ENCODE measurements around the gene ZBTB21. TPM values are rescaled to one million over a fixed set of nuclear protein-coding genes. Genes with fewer than 3 reads are reported as not detected.

The ZBTB21 gene
- total and polyA plus RNA-seq, 2 of the 4 experiments (the other 2 are of a cell fraction) = 6.8 to 12.0 TPM

DNA sequence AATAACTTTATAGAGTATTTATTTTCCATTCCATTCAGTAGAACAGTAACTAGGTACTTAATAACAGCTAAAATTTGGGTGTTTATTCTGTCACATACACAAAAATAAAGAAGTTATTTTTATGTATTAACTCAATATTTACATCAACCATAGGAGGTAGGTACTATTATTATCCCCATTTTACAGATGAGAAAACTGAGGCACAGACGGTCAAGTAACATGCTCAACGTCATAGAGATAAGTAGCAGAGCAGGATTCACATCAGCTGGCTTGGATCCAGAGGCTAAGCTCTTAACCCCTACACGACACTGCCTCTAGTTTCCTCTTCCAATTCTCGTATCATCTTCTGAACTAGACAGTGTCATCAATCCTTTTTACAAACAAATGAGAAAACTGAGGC is 9.3 kb downstream of the ZBTB21 start:
- Histone ChIP-seq H2AFZ (replicated peaks; ENCODE audit: low read length, poor library complexity) (no peak overlapping the region), H3K27ac (ENCODE audit: insufficient read depth, low read length) (no peak overlapping the region), H3K4me1 (ENCODE audit: control insufficient read depth, insufficient read depth, low read length) (peaks cover 15% of the 10 kb centered on the region), H4K8ac (ENCODE audit: low read depth in 2 of 2, low read length in 2 of 2) (no peak overlapping the region; a peak in 1 of 4 replicates), H3K18ac (ENCODE audit: low read depth, low read length) (peak overlapping the region; percentile 4; the same call in 1 of the 2 replicates), H2AK5ac (ENCODE audit: low read depth, low read length) (peak overlapping the region; percentile 1; the same call in 1 of the 2 replicates), H2BK15ac (ENCODE audit: low read depth, low read length) (0 out of 3 replicates have a peak overlapping the region, but pooled peaks have one; percentile 34), H3K4ac (ENCODE audit: low read depth, low read length) (no peak overlapping the region), H2BK120ac (ENCODE audit: low read depth, low read length) (no peak overlapping the region), H3K36me3 (ENCODE audit: control insufficient read depth, insufficient read depth, low read length) (peaks cover 24% of the 10 kb centered on the region), H3K14ac (replicated peaks; ENCODE audit: low read depth, low read length) (peak overlapping the region; percentile 20; the same call in 1 of the 2 replicates), H2AK9ac (replicated peaks; ENCODE audit: low read depth, low read length, poor library complexity) (no peak overlapping the region), H3K4me2 (ENCODE audit: low read depth, low read length) (no peak overlapping the region), H3K9me3 (ENCODE audit: control insufficient read depth, insufficient read depth, low read length) (no peaks in the 10 kb centered on the region), H3K9ac (ENCODE audit: low read depth, low read length) (no peak overlapping the region), H4K20me1 (ENCODE audit: insufficient read depth, low read length) (no peaks in the 10 kb centered on the region; the same call in 1 of the 2 replicates), H3K27me3 (ENCODE audit: control insufficient read depth, insufficient read depth, low read length) (no peaks in the 10 kb centered on the region), H2BK20ac (ENCODE audit: low read depth, low read length) (0 out of 2 replicates have a peak overlapping the region, but pooled peaks have one; percentile 36), H4K91ac (ENCODE audit: insufficient read depth, low read depth, low read length) (no peak overlapping the region), H3K56ac (ENCODE audit: extremely low read depth, insufficient read depth, low read length) (no peak overlapping the region), H2BK5ac (ENCODE audit: low read depth, low read length, poor library complexity, severe bottlenecking) (no peak overlapping the region), H3K4me3 (ENCODE audit: insufficient read depth, low read depth, low read length) (no peak overlapping the region), H3K79me1 (ENCODE audit: low read depth in 1 of 2, low read length in 2 of 2) (peaks cover 36 to 72% of the 10 kb centered on the region in 2 experiments), H3K9me1 (ENCODE audit: insufficient read depth, low read length) (peaks cover 29% of the 10 kb centered on the region), H3K23ac (ENCODE audit: low read depth, low read length) (peak overlapping the region; percentile 14; the same call in 1 of the 2 replicates), H4K5ac (ENCODE audit: low read depth, low read length) (peak overlapping the region; percentile 9; the same call in 1 of the 2 replicates)
- no peak for DNase-seq
- no TSS peak for BruUV-seq (replicated peaks)
- CTCF ChIA-PET = no interaction called here
- POLR2A ChIA-PET (ENCODE audit: unreplicated experiment) = no interaction called here
- no peak for ATAC-seq (ENCODE audit: low read depth)
- in situ Hi-C loops (cut with MboI; ENCODE audit: low sequenced_read_pairs) (loop anchor here (5.0 kb wide), 1 partner anchor 96 kb away; no protein-coding TSS in a partner anchor), dilution Hi-C loops (cut with HindIII; ENCODE audit: low sequenced_read_pairs, unreplicated experiment) (no loop called here), intact Hi-C loops (cut with micrococcal nuclease) (no loop called here)
- no peak for TF ChIP-seq RAD21 (IDR thresholded peaks at IDR 0.05; ENCODE audit: low read length)
- TF ChIP-seq CHD1 (IDR thresholded peaks at IDR 0.05; ENCODE audit: low read depth, low read length) = no peak
- no peak for TF ChIP-seq FOS (IDR thresholded peaks at IDR 0.05; ENCODE audit: low read depth, low read length)
- TF ChIP-seq MAZ (IDR thresholded peaks at IDR 0.05; ENCODE audit: borderline replicate concordance, low read depth, low read length) = no peak
- TF ChIP-seq RFX5 (IDR thresholded peaks at IDR 0.05; ENCODE audit: low read depth, low read length) = no peak
- TF ChIP-seq CEBPB (IDR thresholded peaks at IDR 0.05; ENCODE audit: low read depth, low read length) = no peak
- TF ChIP-seq CTCF (conservative IDR thresholded peaks at IDR 0.05; ENCODE audit: low read depth, low read length) = no peak
- TF ChIP-seq, protein P1, sequence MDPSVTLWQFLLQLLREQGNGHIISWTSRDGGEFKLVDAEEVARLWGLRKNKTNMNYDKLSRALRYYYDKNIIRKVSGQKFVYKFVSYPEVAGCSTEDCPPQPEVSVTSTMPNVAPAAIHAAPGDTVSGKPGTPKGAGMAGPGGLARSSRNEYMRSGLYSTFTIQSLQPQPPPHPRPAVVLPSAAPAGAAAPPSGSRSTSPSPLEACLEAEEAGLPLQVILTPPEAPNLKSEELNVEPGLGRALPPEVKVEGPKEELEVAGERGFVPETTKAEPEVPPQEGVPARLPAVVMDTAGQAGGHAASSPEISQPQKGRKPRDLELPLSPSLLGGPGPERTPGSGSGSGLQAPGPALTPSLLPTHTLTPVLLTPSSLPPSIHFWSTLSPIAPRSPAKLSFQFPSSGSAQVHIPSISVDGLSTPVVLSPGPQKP (IDR thresholded peaks at IDR 0.05; ENCODE audit: borderline replicate concordance, low read depth, low read length) = no peak
- 83% methylated on average over 2 of the region's 4 CpGs; no CpG with 5 or more reads in 1 of the 2 experiments for WGBS, 2 experiments (ENCODE audit: extremely low coverage in 2 of 2, insufficient read length in 1 of 2)
